Stimulated activated CD8-positive, alpha-beta memory T cell treated with anti-CD3 and anti-CD28 coated beads, Interleukin-7, amount 100 ng/mL, for 1 hour (primary cell): ENCODE data around the gene ZNF680.
"Not testable (repeated sequence)": the region's sequence is repeated elsewhere in the genome, so short reads cannot be mapped to it uniquely, and the experiment has no call there.

Experiments
- DNase-seq, 2 donors: peaks; one replicate each; pipeline ENCODE4 v3.0.0-alpha.2; 2020; ENCODE audit warnings: low read depth in 2 of 2

ZNF680 gene

GRCh38 chr7:64562626-64563278, at the start of gene ZNF680:
Gene ZNF680, minus strand, starts transcription at chr7:64563071. Its CDS starts 117 bp downstream, at chr7:64562954.
- peak; percentile 68 to 72 for DNase-seq

- no peak for DNase-seq
Observed at GRCh38 chr7:64612452-64612851, 49.6 kb upstream of the ZNF680 start.

- DNase-seq = no peak
Observed at GRCh38 chr7:64611717-64612116, 48.8 kb upstream of the ZNF680 start.

GRCh38 chr7:64610997-64611396, 48.1 kb upstream of the ZNF680 start:
- DNase-seq = no peak

GRCh38 chr7:64608116-64608910, 45.4 kb upstream of the ZNF680 start:
- no peak for DNase-seq

- DNase-seq = no peak
Observed at GRCh38 chr7:64606385-64606784, 43.5 kb upstream of the ZNF680 start.

- DNase-seq = no peak
Observed at GRCh38 chr7:64603271-64603670, 40.4 kb upstream of the ZNF680 start.

- DNase-seq = no peak
Observed at GRCh38 chr7:64602518-64602917, 39.6 kb upstream of the ZNF680 start.

- DNase-seq = no peak
Observed at GRCh38 chr7:64602086-64602485, 39.2 kb upstream of the ZNF680 start.

GRCh38 chr7:64599359-64599758, 36.5 kb upstream of the ZNF680 start:
- DNase-seq = no peak

GRCh38 chr7:64590971-64591370, 28.1 kb upstream of the ZNF680 start:
- DNase-seq = no peak

GRCh38 chr7:64581926-64582894, 19.3 kb upstream of the ZNF680 start:
- DNase-seq = no peak

GRCh38 chr7:64581391-64581790, 18.5 kb upstream of the ZNF680 start:
- DNase-seq = no peak

- no peak for DNase-seq
Observed at GRCh38 chr7:64574540-64575099, 11.7 kb upstream of the ZNF680 start.

- not testable (repeated sequence) for DNase-seq
Observed at GRCh38 chr7:64570284-64570605, 7.4 kb upstream of the ZNF680 start.

GRCh38 chr7:64569372-64570283, 6.8 kb upstream of the ZNF680 start:
- peak in 1 of 2 donors; percentile 8 for DNase-seq

GRCh38 chr7:64562256-64562625, 630 bp downstream of the ZNF680 start:
- no peak for DNase-seq

- DNase-seq = no peak
Observed at GRCh38 chr7:64559206-64559605, 3.7 kb downstream of the ZNF680 start.

GRCh38 chr7:64558781-64559180, 4.1 kb downstream of the ZNF680 start:
- no peak for DNase-seq

- no peak for DNase-seq
Observed at GRCh38 chr7:64558323-64558705, 4.6 kb downstream of the ZNF680 start.
